ENCODE measurements around the gene PCGF5.
"Not testable (repeated sequence)": the region's sequence is repeated elsewhere in the genome, so short reads cannot be mapped to it uniquely, and the experiment has no call there.

Gene PCGF5

GRCh38 chr10:91220194-91220953 is at the start of gene PCGF5:
TSS of gene PCGF5 (plus strand) at chr10:91220663. CDS start at chr10:91222872, 2,209 bp downstream.
- DNase-seq = peak; percentile 88 to 89

GRCh38 chr10:91171485-91171884 is 49.0 kb upstream of the PCGF5 start:
- no peak for DNase-seq

DNA sequence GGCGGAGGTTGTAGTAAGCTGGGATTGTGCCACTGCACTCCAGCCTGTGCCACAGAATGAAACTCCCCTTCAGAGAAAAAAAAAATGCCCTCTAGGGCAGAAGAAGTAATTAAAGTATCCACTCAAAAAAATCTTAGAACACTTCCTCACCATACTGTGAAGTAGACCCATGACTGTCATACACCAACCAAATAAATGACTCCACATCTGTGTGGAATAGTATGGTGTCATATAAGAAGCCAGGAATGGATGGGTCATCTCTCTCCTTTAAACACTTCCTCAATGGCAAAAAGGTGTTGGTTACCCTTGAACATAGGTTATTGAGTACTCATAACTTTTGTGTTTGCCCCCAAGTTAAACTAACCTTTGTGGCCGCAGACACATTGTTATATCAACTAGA is 48.1 kb upstream of the PCGF5 start:
- DNase-seq = no peak

DNA sequence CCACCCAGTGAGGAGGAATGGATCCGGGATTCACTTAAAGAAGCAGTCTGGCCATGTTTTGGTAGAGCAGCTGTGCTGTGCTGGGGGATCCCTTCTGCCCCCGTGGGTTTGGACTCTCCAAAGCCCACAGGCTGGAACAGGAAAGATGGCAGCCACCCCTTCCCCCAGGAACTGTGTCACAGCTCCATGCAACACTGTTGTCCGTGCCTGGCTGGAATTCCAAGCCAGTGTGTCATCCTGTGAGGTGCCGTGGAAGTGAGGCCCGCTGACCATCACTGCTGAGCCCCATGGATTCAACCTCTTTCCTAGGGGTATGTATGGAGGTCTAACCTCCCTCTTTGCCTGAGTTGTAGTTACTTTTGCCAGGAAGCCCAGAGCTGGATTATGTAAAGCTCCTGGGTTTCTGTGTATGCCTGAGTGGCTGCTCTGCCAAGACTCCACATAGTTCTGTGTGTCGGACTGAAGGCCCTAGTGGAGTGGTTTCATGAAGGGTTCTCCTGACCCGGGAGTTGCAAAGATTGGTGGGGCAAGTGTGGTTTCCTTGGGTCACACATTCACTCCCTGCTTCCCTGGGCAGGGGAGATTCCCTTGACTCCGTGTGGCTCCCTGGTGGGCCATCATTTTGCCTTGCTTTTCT is 35.1 kb upstream of the PCGF5 start:
- DNase-seq = no peak

GRCh38 chr10:91187156-91187555 is 33.3 kb upstream of the PCGF5 start:
- no peak for DNase-seq

GRCh38 chr10:91188010-91188409 is 32.5 kb upstream of the PCGF5 start:
- not testable (repeated sequence) for DNase-seq

DNA sequence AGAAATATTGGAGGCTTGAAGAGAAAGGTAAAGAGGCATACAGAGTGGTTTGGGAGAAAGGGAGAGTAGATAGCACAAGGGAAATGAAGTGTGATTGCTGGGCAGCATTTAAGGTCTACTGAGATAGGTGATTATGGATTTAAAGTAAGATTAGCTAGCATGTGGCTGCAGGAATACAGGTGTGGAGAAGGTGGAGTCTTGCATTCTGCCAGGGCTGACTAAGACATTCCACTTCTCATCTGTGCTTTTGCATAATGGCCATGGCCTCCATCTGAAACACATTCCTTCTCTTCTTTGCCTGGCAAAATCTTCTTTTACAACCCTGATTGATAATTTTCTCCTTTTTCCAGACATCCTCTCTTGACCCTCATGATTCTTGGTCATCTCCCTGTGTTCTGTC is 31.6 kb upstream of the PCGF5 start:
- DNase-seq = no peak

DNA sequence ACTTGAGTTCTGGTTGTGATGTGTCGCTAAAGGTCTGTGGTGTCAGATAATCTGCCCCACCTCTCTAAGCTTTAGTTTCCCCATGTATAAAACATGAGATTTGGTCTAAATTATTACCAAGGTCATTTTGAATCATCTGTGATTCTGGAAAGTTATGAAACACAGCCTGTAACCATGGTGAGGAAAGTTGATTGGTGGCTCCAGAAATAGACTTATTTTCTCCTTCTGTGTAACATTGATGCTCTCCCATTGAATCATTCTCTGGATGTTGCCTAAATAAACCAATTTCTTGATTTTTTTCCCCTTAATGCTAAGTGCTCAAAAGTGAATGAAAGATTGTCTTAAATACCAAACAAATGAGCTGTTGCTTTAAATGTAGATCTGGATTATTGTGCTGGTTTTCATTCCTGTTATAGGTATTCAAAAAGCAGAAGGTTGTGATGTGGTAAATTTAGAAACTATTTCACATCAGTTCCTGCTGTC is 30.0 kb upstream of the PCGF5 start:
- DNase-seq = no peak

- no peak for DNase-seq
Measured at GRCh38 chr10:91190876-91191583, 29.4 kb upstream of the PCGF5 start.

DNA sequence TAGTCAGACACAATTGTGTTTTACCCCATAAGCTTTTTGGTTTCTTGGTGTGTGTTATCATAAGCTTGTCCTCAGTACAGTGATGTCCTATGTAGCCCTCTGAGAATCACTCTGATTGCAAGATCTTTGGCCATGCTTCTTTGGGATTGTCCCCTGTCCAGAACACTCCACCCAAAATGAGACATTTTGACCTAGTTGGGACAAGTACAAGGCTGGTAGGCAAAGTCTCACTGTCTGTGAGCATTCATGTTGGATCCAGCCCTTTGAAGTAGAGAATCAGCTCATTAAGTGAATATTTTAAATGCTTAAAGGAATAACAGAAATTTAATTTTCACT is 28.9 kb upstream of the PCGF5 start:
- no peak for DNase-seq

DNA sequence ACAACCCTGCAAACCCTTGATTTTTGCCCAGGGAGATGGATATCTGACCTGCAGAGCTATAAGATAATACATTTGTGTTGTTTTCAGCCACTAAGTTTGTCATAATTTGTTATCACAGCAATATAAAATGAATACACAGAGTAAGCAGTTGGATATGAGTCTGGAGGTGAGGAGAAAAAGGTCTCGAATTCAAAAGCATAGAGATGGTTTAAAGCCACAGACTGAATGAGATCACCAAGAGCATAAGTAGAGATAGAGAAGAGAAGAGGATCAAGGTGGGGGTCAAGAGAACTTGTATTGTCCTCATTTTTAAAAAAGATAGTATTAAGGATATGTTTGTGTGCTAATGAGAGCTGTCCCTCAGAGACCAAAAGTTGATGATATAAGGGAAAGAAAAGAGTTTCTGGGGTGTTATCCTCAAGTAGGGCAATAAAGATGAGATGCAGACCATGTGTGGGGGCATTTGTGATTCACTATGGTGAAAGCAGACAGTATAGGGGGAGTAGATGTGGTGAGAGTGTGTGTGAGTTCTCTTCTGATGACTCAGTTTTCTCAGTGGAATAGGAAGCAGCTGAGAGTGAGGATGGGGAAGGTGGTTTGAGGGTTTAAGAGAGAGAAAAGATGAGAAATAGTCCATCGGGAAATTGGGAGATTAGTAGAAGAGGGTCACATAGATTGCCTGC is 25.8 kb upstream of the PCGF5 start:
- no peak for DNase-seq

GRCh38 chr10:91196268-91197048 is 24.0 kb upstream of the PCGF5 start:
- DNase-seq = no peak

DNA sequence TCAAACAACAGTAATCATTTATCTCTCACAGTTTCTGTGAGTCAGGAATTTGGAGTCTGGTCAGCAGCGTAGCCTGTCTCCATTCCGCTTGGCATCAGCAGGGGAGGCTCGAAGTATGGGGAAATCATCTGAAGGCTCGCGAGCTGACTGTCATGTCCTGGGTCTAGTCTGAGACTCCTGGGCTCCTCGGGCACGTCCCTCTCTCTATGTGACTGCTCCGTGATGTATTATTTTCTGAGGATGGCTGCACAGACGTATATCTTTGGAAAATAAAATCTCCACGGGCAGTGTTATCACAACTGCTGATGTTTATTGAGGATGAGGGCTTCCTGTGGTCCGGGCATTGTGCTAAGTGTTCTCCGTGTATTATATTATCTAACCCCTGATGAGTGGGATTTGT is 23.3 kb upstream of the PCGF5 start:
- no peak for DNase-seq

DNA sequence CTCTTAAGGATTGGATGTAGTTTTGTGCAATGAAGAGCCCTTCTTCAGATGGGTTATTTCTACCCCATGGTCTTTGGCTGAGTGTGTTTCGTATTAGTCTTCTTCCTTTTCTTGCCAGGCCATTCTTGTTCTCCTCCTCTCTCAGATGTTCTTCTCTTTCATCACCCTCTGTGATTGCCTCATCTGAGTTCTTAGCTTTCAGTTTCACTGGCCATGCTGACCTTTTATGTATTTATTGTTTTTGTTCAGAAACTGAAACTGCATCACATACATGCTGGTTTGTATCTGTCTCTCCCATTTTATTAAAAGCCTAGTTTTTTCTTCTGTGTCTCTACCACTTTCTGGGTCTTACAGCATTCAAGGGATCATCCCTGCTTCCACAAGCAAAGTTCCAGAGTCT is 21.7 kb upstream of the PCGF5 start:
- DNase-seq = no peak

DNA sequence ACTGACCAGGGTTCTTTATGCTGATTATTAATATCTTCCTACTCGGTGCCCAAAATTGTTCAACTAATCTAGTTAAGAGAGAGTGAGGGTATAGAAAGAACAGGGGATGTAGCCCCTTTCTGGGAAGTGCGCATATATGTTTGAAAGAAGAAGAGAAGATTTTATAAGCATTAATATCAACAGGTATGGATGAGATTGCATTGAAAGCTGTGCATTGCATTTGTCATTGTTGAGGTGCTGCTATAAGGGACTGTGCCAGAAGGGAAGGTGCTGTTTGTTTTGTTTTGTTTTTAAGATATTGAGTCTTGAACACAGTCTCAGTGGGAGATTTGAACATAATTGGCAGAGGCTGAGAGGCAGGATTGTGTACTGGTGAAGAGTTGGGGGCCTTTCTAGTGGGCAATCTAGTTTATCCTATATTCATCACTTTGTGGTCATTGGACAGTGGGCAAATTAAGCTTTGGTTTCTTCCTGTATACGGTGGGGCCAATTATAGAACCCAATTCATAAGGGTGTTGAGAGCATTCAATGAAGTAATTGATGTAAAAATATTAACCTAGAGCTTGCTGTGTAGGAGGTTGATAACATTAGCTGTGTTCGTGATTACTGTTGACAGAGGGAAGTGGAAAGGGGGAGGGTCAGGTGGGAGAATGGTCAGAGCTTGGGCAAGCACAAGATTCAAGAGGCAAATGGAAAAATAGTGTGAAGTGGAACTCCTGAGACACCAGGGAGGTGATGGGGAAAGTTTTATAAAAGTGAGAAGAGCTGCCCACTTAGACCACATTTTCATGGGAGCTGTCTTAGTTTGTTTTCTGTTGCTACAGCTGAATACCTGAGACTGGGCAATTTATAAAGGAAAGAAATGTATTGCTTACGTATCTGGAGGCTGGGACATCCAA is 19.9 kb upstream of the PCGF5 start:
- no peak for DNase-seq

GRCh38 chr10:91201213-91201996 is 19.1 kb upstream of the PCGF5 start:
- DNase-seq = peak; percentile 46 to 57

DNA sequence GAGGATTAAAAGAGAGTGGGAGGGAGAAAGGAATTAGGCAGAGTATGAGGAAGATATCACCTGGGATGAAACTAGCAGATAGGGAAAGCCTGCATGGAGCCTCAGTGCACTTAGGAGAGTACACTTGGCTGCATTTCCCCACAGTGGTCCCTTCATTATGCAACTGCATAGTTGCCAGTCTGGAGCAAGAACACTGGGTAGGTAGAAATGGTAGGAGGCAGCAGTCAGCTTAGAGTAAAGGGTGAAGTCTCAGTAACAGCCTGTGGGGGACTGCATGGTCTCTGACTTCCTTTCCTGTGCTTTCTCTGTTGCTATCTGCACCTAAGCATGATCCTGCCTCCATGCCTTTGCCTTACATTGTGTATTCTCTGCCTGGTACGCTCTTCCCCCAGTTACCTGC is 14.0 kb upstream of the PCGF5 start:
- DNase-seq = no peak

DNA sequence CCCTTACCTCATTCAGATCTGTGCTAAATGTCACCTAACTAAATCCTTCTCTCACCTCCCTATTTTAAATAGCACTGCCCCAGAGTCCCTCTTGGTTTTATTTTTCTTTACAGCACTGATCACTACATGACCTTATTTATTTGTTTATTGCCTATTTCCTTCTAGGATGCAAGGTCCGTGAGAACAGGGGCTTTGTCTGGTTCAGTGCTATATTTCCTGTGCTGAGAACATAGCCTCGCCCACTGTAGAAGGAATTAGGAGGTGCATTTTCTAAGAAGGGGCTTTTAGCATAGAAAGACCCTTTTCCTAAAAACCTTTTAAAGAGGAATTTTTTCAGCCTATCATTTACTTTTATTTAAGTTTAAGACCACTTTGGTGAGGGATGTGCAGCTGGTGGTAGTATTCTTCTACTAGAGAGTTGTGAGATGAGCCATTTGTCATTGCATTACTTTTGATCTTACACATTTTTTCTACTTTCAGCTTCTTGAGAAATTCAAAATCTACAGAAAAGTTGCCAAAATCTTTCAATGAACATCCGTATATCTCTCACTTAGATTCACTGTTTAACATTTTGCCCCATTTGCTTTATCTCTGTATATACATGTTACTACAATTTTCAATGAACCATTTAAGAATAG is 13.5 kb upstream of the PCGF5 start:
- no peak for DNase-seq

GRCh38 chr10:91208642-91209041 is 11.8 kb upstream of the PCGF5 start:
- DNase-seq = no peak

GRCh38 chr10:91210014-91210413 is 10.4 kb upstream of the PCGF5 start:
- no peak for DNase-seq

All from activated CD4-positive, alpha-beta T cell treated with anti-CD3 and anti-CD28 coated beads, Interleukin-2, amount 50 U/mL, for 48 hours (primary cell).